D721Med (cell line): ENCODE data around the gene TAX1BP1.
A peak's percentile ranks its signal among the peaks of the same experiment; 100 is the strongest.

ENCODE experiments used
- DNase-seq: peaks from one replicate; pipeline ENCODE4 v3.0.0; 2011; ENCODE audit warnings: low spot score; ENCODE audit not compliant: insufficient read length
- FAIRE-seq: peaks from 2 replicates; lab custom pipeline; 2011; peaks lifted over from hg19 to GRCh38; lab: Jason Lieb, UNC
- CTCF ChIP-seq: IDR thresholded peaks from 2 replicates; pipeline ENCODE4 v1.5.1; 2012; ENCODE audit warnings: mild to moderate bottlenecking, control low read depth; ENCODE audit not compliant: insufficient read depth; ENCODE audit errors: missing control alignments

The TAX1BP1 gene

GRCh38 chr7:27762062-27762461 lies 22.1 kb downstream of the TAX1BP1 start:
- DNase-seq (no peak), FAIRE-seq (no peak)
- no peak for TF ChIP-seq CTCF

GRCh38 chr7:27763983-27764508 lies 24.1 kb downstream of the TAX1BP1 start:
- DNase-seq (no peak), FAIRE-seq (peak; percentile 56)
- TF ChIP-seq CTCF: no peak

DNA sequence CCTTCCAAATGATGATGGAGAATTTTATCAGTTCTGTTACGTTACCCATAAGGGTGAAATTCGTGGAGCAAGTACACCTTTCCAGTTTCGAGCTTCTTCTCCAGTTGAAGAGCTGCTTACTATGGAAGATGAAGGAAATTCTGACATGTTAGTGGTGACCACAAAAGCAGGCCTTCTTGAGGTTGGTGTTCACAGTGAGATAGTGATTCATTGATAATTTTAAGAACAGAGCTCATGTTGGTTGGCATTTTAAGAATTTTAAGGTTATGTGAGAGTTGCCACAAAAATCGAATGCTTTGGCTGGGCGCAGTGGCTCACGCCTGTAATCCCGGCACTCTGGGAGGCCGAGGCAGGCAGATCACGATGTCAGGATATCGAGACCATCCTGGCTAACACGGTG lies 25.9 kb downstream of the TAX1BP1 start:
- DNase-seq (no peak), FAIRE-seq (no peak)
- TF ChIP-seq CTCF: no peak

DNA sequence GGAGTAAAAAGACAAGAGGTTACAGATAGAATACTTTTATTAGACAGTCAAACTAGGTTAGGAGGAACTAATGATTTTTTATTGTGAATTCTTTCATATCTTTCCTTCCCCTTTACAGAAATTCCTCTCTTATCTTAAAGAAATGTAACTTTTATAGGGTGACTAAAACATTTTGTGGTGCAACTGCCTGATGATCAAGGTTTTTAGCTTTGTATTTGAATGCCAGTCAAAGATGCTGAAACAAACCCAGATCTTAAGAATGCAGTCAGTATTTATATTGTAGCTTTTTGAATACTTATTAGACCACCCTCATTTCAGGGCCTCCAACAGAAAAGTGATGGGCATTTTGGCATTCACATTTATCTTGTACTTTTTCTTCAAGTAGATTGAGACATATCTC lies 27.4 kb downstream of the TAX1BP1 start:
- FAIRE-seq: no peak
- no peak for TF ChIP-seq CTCF
- DNase-seq: no peak

- no peak for TF ChIP-seq CTCF
- no peak for FAIRE-seq
- DNase-seq: no peak
These were observed 31.1 kb downstream of the TAX1BP1 start for GRCh38 chr7:27771111-27771510.

GRCh38 chr7:27774717-27775328 lies 34.9 kb downstream of the TAX1BP1 start:
- peak; percentile 74 for TF ChIP-seq CTCF
- no peak for FAIRE-seq
- no peak for DNase-seq

DNA sequence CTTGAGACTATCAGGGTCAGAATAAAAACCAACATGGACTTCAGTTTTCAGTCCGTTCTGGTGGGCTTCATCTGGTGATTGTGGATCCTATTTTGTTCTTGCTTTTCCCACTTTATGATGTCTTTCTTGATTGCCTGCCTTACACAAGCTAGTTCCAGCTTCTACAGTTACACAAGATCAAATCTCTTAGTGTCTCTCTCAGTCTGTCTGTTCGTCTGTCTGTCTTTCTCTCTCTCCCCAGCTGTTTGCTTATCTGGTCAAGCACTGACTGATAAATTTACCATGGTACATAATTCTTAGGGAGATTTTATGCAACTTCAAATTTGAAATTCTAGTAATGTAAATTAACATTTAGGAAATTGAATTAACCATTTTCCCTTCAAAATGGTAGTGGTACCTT lies 35.8 kb downstream of the TAX1BP1 start:
- no peak for DNase-seq
- FAIRE-seq: peak; percentile 61
- TF ChIP-seq CTCF: no peak
